Gastroesophageal sphincter (tissue), 4 donors: ENCODE results near the gene GJA9. TPM values are rescaled to one million over a fixed set of nuclear protein-coding genes. Genes with fewer than 3 reads are reported as not detected.

ENCODE experiments used
- ATAC-seq: fragments of 150-250 bp; one replicate; pipeline ENCODE4 v1.9.1; 2016; ENCODE audit warnings: mild to moderate bottlenecking, moderate library complexity
- H3K27ac ChIP-seq, 4 donors: fragments of 200-600 bp; sonication (generic) in 3 of 4; 1 replicate in 3 of 4; 2 replicates in 1 of 4; pipeline ENCODE4 v1.5.1; 2016 to 2019
- H3K27me3 ChIP-seq: fragments of 200-600 bp; sonication (generic); one replicate; pipeline ENCODE4 v1.5.1; 2019
- H3K36me3 ChIP-seq, 2 donors: fragments of 200-600 bp; sonication (generic); one replicate each; pipeline ENCODE4 v1.5.1; 2019; ENCODE audit warnings: control low read depth in 1 of 2
- H3K4me1 ChIP-seq, 3 donors: fragments of 200-600 bp; sonication (generic); 1 replicate in 2 of 3; 2 replicates in 1 of 3; pipeline ENCODE4 v1.5.1; 2016 to 2019; ENCODE audit warnings: control low read depth in 2 of 3
- H3K4me3 ChIP-seq, 2 donors: fragments of 200-600 bp; sonication (generic); one replicate each; pipeline ENCODE4 v1.5.1; 2019; ENCODE audit warnings: mild to moderate bottlenecking in 1 of 2, moderate library complexity in 1 of 2
- H3K9me3 ChIP-seq, 3 donors: fragments of 200-600 bp; sonication (generic); one replicate each; pipeline ENCODE4 v1.5.1; 2017 to 2019; ENCODE audit warnings: control low read depth in 2 of 3
- EP300 ChIP-seq: sonication (generic); formaldehyde crosslinking; IDR thresholded peaks from one replicate; pipeline ENCODE4 v1.6.1; 2017; ENCODE audit warnings: antibody characterized with exemption, mild to moderate bottlenecking
- POLR2A ChIP-seq, 2 donors: fragments of 450-650 bp; IDR thresholded peaks; one replicate each; pipeline ENCODE4 v1.6.1; 2017; ENCODE audit warnings: antibody characterized with exemption in 2 of 2, mild to moderate bottlenecking in 2 of 2, moderate library complexity in 1 of 2
- POLR2AphosphoS5 ChIP-seq: sonication (generic); formaldehyde crosslinking; IDR thresholded peaks from one replicate; pipeline ENCODE4 v1.6.1; 2017; ENCODE audit warnings: antibody characterized with exemption
- WGBS, 2 donors: methylation state at CpG; one replicate each; pipeline ENCODE4 v1.1.5; 2018; ENCODE audit warnings: low coverage in 1 of 2; 5-methylcytosine and 5-hydroxymethylcytosine counted together
- small RNA-seq, 4 donors: library from RNA; depleted of rRNA; stranded (forward); fragments of <200 nt; gene quantifications; one replicate each; pipeline ENCODE3, GENCODE V24; 2016
- total RNA-seq, 4 donors: library from RNA; depleted of rRNA; stranded (reverse); fragments of >200 nt; gene quantifications; one replicate each; pipeline ENCODE4 v1.1.0, GENCODE V29; 2016
- TF ChIP-seq, protein P1 (sequence below), 4 experiments: fragments of 200-600 bp in 2 of 4; fragments of 450-650 bp in 2 of 4; sonication (generic) in 1 of 4; IDR thresholded peaks; one replicate each; pipeline ENCODE4 v1.5.1; 2017 to 2019; ENCODE audit warnings: antibody characterized with exemption in 4 of 4, mild to moderate bottlenecking in 2 of 4, moderate library complexity in 2 of 4

Gene GJA9
- total RNA-seq, 4 donors from 2014 or later = not detected

DNA sequence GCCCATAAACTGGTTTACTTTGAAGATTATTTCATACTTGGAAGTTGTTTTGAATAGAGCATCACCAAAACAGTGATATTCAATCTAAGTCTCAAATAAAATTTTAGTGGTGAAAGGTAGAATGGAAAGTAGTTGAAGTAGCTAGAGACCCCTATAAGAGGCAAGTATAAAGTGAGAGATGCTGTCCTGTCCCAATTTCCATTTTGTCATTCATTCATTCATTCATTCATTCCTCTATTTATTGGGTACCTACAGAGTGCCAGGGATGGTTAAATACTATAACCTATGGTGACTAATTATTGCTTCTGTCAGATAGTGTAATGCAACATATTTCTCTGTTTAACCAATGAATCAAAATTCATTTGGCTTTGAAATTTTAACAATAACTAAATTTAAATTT, 54.5 kb downstream of the GJA9 start:
- H3K36me3 ChIP-seq = no peaks in the 10 kb centered on the region
- ATAC-seq = no peak
- TF ChIP-seq, protein P1, sequence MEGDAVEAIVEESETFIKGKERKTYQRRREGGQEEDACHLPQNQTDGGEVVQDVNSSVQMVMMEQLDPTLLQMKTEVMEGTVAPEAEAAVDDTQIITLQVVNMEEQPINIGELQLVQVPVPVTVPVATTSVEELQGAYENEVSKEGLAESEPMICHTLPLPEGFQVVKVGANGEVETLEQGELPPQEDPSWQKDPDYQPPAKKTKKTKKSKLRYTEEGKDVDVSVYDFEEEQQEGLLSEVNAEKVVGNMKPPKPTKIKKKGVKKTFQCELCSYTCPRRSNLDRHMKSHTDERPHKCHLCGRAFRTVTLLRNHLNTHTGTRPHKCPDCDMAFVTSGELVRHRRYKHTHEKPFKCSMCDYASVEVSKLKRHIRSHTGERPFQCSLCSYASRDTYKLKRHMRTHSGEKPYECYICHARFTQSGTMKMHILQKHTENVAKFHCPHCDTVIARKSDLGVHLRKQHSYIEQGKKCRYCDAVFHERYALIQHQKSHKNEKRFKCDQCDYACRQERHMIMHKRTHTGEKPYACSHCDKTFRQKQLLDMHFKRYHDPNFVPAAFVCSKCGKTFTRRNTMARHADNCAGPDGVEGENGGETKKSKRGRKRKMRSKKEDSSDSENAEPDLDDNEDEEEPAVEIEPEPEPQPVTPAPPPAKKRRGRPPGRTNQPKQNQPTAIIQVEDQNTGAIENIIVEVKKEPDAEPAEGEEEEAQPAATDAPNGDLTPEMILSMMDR (IDR thresholded peaks at IDR 0.05) = no peak
- peaks cover 13% of the 10 kb centered on the region for H3K27me3 ChIP-seq
- no peaks in the 10 kb centered on the region for H3K9me3 ChIP-seq
- peaks cover 0 to 14% (median 0%) of the 10 kb centered on the region in 3 donors for H3K4me1 ChIP-seq
- no peak overlapping the region for H3K4me3 ChIP-seq
- no peak overlapping the region for H3K27ac ChIP-seq

DNA sequence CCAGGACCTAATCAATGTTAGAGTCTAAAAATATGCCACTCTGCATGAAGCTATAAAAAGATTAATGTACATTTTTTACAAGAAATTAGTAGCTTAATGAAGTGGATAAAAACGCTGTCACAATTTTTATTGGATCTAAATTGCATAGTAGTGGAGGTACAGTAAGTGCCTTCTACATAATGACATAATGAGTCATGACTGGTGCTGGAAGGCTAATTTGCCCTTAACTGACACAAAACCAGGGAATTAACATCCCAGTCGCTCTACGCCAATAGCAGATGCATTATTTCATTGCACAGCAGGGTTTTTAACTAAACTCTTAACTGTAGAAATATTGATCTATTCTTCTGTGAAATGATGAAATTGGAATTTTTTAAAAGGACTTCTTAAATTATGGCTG, 55.1 kb downstream of the GJA9 start:
- Histone ChIP-seq H3K27me3 (peaks cover 18% of the 10 kb centered on the region), H3K4me3 (no peak overlapping the region), H3K9me3 (no peaks in the 10 kb centered on the region), H3K36me3 (no peaks in the 10 kb centered on the region), H3K4me1 (peaks cover 0 to 14% (median 0%) of the 10 kb centered on the region in 3 donors), H3K27ac (no peak overlapping the region)
- no peak for TF ChIP-seq POLR2A (IDR thresholded peaks at IDR 0.05)
- TF ChIP-seq, protein P1 (IDR thresholded peaks at IDR 0.05) = no peak
- no peak for TF ChIP-seq POLR2AphosphoS5
- TF ChIP-seq EP300 = no peak
- no peak for ATAC-seq
- 50 to 74% methylated on average over 3 of the region's 3 CpGs for WGBS, 2 donors

Small RNAs within 50 kb of the gene (small RNA-seq; reads per million reads assigned to genes)
- gene GJA9-MYCBP = 0 reads per million in 4 donors
- gene RNU6-605P = 0 reads per million in 4 donors

Other genes starting within 250 kb of the GJA9 start
- gene RRAGC, start 21.8 kb downstream of the GJA9 start, total RNA-seq = 10 to 100 TPM; 19.5 to 25.0 (median 20.5) TPM
- gene MYCBP, start 8.2 kb downstream of the GJA9 start, total RNA-seq = 10 to 100 TPM; 19.3 to 25.8 (median 21.5) TPM
- gene RHBDL2, start 60.2 kb upstream of the GJA9 start, total RNA-seq = 1 to 10 TPM in 1 of 4 donors, under 1 TPM in 2, not detected in 1; 0.30 to 1.2 (median 0.94) TPM
- 10 to 100 TPM; 52.5 to 74.3 (median 63.6) TPM for gene AKIRIN1, start 109.7 kb upstream of the GJA9 start, total RNA-seq
- 100 to 1,000 TPM; 300 to 553 (median 521) TPM for gene NDUFS5, start 144.8 kb upstream of the GJA9 start, total RNA-seq